ENCODE data around the gene SLC13A1. TPM values are rescaled to one million over a fixed set of nuclear protein-coding genes. Genes with fewer than 3 reads are reported as not detected.

The SLC13A1 gene, protein sequence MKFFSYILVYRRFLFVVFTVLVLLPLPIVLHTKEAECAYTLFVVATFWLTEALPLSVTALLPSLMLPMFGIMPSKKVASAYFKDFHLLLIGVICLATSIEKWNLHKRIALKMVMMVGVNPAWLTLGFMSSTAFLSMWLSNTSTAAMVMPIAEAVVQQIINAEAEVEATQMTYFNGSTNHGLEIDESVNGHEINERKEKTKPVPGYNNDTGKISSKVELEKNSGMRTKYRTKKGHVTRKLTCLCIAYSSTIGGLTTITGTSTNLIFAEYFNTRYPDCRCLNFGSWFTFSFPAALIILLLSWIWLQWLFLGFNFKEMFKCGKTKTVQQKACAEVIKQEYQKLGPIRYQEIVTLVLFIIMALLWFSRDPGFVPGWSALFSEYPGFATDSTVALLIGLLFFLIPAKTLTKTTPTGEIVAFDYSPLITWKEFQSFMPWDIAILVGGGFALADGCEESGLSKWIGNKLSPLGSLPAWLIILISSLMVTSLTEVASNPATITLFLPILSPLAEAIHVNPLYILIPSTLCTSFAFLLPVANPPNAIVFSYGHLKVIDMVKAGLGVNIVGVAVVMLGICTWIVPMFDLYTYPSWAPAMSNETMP
- polyA plus RNA-seq (2012; ENCODE audit: insufficient read length, low read depth), result not detected

GRCh38 chr7:123199883-123200282 is at the start of gene SLC13A1:
Gene SLC13A1 (minus strand): TSS chr7:123199969. CDS start chr7:123199946, 23 bp downstream.
- TF ChIP-seq SIN3A (IDR thresholded peaks at IDR 0.05; ENCODE audit: borderline replicate concordance, insufficient read depth, low read length) (no peak), TAF1 (IDR thresholded peaks at IDR 0.05; ENCODE audit: borderline replicate concordance, insufficient read depth, low read length) (no peak), POLR2AphosphoS5 (IDR thresholded peaks at IDR 0.05; ENCODE audit: low read depth, low read length) (no peak), FOXP2 (optimal IDR thresholded peaks at IDR 0.05; ENCODE audit: borderline replicate concordance, extremely low read depth, extremely low read length, insufficient read depth) (no peak)
- TF ChIP-seq, protein P1, sequence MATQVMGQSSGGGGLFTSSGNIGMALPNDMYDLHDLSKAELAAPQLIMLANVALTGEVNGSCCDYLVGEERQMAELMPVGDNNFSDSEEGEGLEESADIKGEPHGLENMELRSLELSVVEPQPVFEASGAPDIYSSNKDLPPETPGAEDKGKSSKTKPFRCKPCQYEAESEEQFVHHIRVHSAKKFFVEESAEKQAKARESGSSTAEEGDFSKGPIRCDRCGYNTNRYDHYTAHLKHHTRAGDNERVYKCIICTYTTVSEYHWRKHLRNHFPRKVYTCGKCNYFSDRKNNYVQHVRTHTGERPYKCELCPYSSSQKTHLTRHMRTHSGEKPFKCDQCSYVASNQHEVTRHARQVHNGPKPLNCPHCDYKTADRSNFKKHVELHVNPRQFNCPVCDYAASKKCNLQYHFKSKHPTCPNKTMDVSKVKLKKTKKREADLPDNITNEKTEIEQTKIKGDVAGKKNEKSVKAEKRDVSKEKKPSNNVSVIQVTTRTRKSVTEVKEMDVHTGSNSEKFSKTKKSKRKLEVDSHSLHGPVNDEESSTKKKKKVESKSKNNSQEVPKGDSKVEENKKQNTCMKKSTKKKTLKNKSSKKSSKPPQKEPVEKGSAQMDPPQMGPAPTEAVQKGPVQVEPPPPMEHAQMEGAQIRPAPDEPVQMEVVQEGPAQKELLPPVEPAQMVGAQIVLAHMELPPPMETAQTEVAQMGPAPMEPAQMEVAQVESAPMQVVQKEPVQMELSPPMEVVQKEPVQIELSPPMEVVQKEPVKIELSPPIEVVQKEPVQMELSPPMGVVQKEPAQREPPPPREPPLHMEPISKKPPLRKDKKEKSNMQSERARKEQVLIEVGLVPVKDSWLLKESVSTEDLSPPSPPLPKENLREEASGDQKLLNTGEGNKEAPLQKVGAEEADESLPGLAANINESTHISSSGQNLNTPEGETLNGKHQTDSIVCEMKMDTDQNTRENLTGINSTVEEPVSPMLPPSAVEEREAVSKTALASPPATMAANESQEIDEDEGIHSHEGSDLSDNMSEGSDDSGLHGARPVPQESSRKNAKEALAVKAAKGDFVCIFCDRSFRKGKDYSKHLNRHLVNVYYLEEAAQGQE (IDR thresholded peaks at IDR 0.05; ENCODE audit: insufficient read depth in 1 of 2, low read depth in 2 of 2, low read length in 2 of 2), result no peak

GRCh38 chr7:123244768-123245167 is 45.0 kb upstream of the SLC13A1 start:
- TF ChIP-seq POLR2AphosphoS5 (IDR thresholded peaks at IDR 0.05; ENCODE audit: low read depth, low read length) (no peak), TAF1 (IDR thresholded peaks at IDR 0.05; ENCODE audit: borderline replicate concordance, insufficient read depth, low read length) (no peak), SIN3A (IDR thresholded peaks at IDR 0.05; ENCODE audit: borderline replicate concordance, insufficient read depth, low read length) (no peak)

DNA sequence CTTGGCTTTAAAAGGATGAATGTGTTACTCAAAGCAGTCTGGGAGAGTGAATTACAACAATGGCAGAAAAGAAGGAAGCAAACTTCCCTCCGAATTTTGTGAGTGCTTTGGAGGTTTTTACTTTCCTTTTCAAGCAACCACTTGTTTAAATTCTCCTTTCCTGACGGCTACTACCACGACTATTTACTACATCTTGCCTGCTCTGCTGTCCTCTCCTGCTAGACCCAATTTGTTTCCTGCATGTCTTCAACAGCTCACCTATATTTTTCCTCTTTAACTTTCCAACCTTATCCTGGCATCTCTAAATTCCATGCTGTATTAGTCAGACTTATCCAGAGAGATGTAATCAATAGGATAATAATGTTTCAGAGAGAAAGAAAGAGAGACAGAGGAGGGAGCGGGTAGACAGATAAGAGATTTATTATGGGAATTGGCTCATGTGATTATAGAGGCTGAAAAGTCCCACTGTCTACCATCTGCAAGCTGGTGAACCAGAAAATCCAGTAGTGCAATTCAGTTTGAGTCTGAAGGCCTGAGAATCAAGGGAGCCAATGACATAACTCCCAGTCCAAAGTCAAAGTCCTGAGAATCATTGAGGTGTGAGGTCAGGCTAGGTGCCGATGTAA is 42.8 kb upstream of the SLC13A1 start:
- TF ChIP-seq SIN3A (IDR thresholded peaks at IDR 0.05; ENCODE audit: borderline replicate concordance, insufficient read depth, low read length), result no peak
- no peak for TF ChIP-seq FOXP2 (optimal IDR thresholded peaks at IDR 0.05; ENCODE audit: borderline replicate concordance, extremely low read depth, extremely low read length, insufficient read depth)

- TF ChIP-seq POLR2AphosphoS5 (IDR thresholded peaks at IDR 0.05; ENCODE audit: low read depth, low read length) (no peak), TAF1 (IDR thresholded peaks at IDR 0.05; ENCODE audit: borderline replicate concordance, insufficient read depth, low read length) (no peak), FOXP2 (optimal IDR thresholded peaks at IDR 0.05; ENCODE audit: borderline replicate concordance, extremely low read depth, extremely low read length, insufficient read depth) (no peak), SIN3A (IDR thresholded peaks at IDR 0.05; ENCODE audit: borderline replicate concordance, insufficient read depth, low read length) (no peak)
- TF ChIP-seq, protein P1 (IDR thresholded peaks at IDR 0.05; ENCODE audit: insufficient read depth in 1 of 2, low read depth in 2 of 2, low read length in 2 of 2), result no peak
These were observed 42.0 kb upstream of the SLC13A1 start for GRCh38 chr7:123241809-123242208.

DNA sequence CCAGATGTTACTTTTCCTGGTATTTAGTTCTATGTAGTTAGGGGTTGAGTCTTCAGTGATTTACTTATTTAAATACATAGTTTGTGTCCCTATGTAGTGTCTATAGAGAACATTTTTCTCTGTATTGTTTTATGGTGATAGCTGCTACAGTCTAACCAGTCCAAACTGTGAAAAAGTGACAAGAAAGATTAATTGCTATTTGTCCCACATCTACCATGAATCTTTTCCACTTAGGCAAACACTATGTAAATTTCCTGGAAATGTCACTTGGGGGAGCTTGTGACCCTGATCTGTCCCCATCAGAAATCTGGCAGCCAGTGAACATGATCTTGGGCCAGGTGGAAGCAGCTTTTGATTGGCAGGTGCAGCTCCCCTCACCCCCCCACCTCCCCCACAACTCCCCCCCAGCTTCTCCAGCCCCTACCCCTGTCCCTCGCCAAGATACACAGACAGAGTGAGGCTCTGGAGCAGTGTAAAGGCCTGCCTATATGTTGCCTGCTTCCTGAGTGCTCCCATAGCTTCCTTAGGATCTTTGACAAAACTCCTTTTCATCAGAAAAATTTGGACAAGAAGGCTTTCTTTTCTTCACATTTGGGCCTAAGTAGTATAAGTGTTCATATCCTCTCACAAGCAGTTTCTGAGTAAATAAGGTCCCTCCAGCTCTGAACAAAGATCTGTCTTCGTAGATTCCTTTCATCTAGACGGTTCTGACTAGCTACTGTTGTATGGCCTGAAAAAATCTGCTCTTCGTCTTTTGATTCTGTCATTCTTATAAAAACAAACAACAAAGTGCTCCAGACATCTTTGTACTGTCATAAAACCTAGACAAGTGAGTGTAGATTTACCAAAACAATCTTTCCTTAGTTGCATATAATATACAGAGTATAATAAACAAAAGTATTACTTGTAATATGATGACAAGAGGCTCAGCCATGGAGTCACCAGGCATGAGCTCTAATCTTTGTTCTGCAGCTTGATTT is 31.5 kb upstream of the SLC13A1 start:
- TF ChIP-seq SIN3A (IDR thresholded peaks at IDR 0.05; ENCODE audit: borderline replicate concordance, insufficient read depth, low read length) (no peak), FOXP2 (optimal IDR thresholded peaks at IDR 0.05; ENCODE audit: borderline replicate concordance, extremely low read depth, extremely low read length, insufficient read depth) (no peak), POLR2AphosphoS5 (IDR thresholded peaks at IDR 0.05; ENCODE audit: low read depth, low read length) (no peak), TAF1 (IDR thresholded peaks at IDR 0.05; ENCODE audit: borderline replicate concordance, insufficient read depth, low read length) (no peak)
- TF ChIP-seq, protein P1 (IDR thresholded peaks at IDR 0.05; ENCODE audit: insufficient read depth in 1 of 2, low read depth in 2 of 2, low read length in 2 of 2), result no peak

Data from PFSK-1 (cell line).